ENCODE data around the gene ALG3. TPM values are rescaled to one million over a fixed set of nuclear protein-coding genes. Genes with fewer than 3 reads are reported as not detected.

The ALG3 gene
- total and polyA plus RNA-seq, 2 of the 4 experiments (the other 2 are of a cell fraction): 19.5 to 52.6 TPM

DNA sequence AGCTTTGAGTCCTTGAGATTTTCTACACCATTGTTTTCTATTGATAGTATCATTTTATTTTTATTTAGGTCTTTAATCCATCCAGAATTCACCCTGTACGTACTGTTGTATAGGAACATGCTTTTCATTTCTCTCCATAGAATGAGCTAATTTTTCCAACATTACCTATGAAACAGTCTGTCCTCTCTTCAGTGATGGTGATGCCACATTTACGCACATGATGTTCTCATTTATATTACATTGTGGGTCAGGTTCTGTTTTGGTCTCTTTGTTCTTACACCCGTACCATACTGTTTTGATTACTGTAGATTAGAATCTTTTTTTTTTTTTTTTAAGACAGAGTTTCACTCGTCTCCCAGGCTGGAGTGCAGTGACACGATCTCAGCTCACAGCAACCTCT lies 37.0 kb downstream of the ALG3 start:
- H3K14ac ChIP-seq (replicated peaks; ENCODE audit: low read depth, low read length): no peak overlapping the region
- H2BK20ac ChIP-seq (ENCODE audit: low read depth, low read length): no peak overlapping the region
- H4K5ac ChIP-seq (ENCODE audit: low read depth, low read length): no peak overlapping the region
- BruUV-seq (replicated peaks): no TSS peak
- H4K91ac ChIP-seq (ENCODE audit: insufficient read depth, low read depth, low read length): no peak overlapping the region
- no peaks in the 10 kb centered on the region for H3K36me3 ChIP-seq (ENCODE audit: control insufficient read depth, insufficient read depth, low read length)
- H3K9ac ChIP-seq (ENCODE audit: low read depth, low read length): no peak overlapping the region
- no peaks in the 10 kb centered on the region for H3K9me1 ChIP-seq (ENCODE audit: insufficient read depth, low read length)
- no peak overlapping the region for H3K4me2 ChIP-seq (ENCODE audit: low read depth, low read length)
- ChIA-PET CTCF (interaction anchor here (0.8 kb wide), 1 partner anchor 16 kb away, joined by 3 read pairs; no protein-coding TSS in a partner anchor), POLR2A (ENCODE audit: unreplicated experiment) (no interaction called here)
- WGBS, 2 experiments (ENCODE audit: extremely low coverage in 2 of 2, insufficient read length in 1 of 2): no CpG with 5 or more reads among the region's 5 CpGs
- H4K8ac ChIP-seq (ENCODE audit: low read depth in 2 of 2, low read length in 2 of 2): no peak overlapping the region
- TF ChIP-seq, protein P1, sequence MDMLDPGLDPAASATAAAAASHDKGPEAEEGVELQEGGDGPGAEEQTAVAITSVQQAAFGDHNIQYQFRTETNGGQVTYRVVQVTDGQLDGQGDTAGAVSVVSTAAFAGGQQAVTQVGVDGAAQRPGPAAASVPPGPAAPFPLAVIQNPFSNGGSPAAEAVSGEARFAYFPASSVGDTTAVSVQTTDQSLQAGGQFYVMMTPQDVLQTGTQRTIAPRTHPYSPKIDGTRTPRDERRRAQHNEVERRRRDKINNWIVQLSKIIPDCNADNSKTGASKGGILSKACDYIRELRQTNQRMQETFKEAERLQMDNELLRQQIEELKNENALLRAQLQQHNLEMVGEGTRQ (IDR thresholded peaks at IDR 0.05; ENCODE audit: low read depth, low read length): no peak
- TF ChIP-seq CHD1 (IDR thresholded peaks at IDR 0.05; ENCODE audit: low read depth, low read length): no peak
- TF ChIP-seq MAFK (IDR thresholded peaks at IDR 0.05; ENCODE audit: low read depth, low read length): no peak
- no peak for TF ChIP-seq POLR2A (IDR thresholded peaks at IDR 0.05; ENCODE audit: low read depth, low read length)
- TF ChIP-seq BHLHE40 (IDR thresholded peaks at IDR 0.05; ENCODE audit: low read depth, low read length): no peak
- no peak for TF ChIP-seq RCOR1 (IDR thresholded peaks at IDR 0.05; ENCODE audit: insufficient replicate concordance, low read length)
- no peak for TF ChIP-seq RFX5 (IDR thresholded peaks at IDR 0.05; ENCODE audit: low read depth, low read length)
- TF ChIP-seq CEBPB (IDR thresholded peaks at IDR 0.05; ENCODE audit: low read depth, low read length): no peak
- no peak overlapping the region for H2BK120ac ChIP-seq (ENCODE audit: low read depth, low read length)
- no peak overlapping the region for H3K27ac ChIP-seq (ENCODE audit: insufficient read depth, low read length)
- no peak overlapping the region for H2AK5ac ChIP-seq (ENCODE audit: low read depth, low read length)
- no peak overlapping the region for H2AFZ ChIP-seq (replicated peaks; ENCODE audit: low read length, poor library complexity)
- DNase-seq: no peak
- in situ Hi-C loops (cut with MboI; ENCODE audit: low sequenced_read_pairs): no loop called here
- dilution Hi-C loops (cut with HindIII; ENCODE audit: low sequenced_read_pairs, unreplicated experiment): no loop called here
- intact Hi-C loops (cut with micrococcal nuclease): no loop called here
- no peak overlapping the region for H3K23ac ChIP-seq (ENCODE audit: low read depth, low read length)
- no peak overlapping the region for H2AK9ac ChIP-seq (replicated peaks; ENCODE audit: low read depth, low read length, poor library complexity)
- H3K56ac ChIP-seq (ENCODE audit: extremely low read depth, insufficient read depth, low read length): no peak overlapping the region
- H3K79me1 ChIP-seq (ENCODE audit: low read depth in 1 of 2, low read length in 2 of 2): no peaks in the 10 kb centered on the region
- no peaks in the 10 kb centered on the region for H3K9me3 ChIP-seq (ENCODE audit: control insufficient read depth, insufficient read depth, low read length)
- no peak overlapping the region for H3K4ac ChIP-seq (ENCODE audit: low read depth, low read length)
- H4K20me1 ChIP-seq (ENCODE audit: insufficient read depth, low read length): no peaks in the 10 kb centered on the region
- no peaks in the 10 kb centered on the region for H3K4me1 ChIP-seq (ENCODE audit: control insufficient read depth, insufficient read depth, low read length)
- peaks cover 11% of the 10 kb centered on the region for H3K27me3 ChIP-seq (ENCODE audit: control insufficient read depth, insufficient read depth, low read length)
- H2BK5ac ChIP-seq (ENCODE audit: low read depth, low read length, poor library complexity, severe bottlenecking): no peak overlapping the region
- no peak overlapping the region for H2BK15ac ChIP-seq (ENCODE audit: low read depth, low read length)
- H3K4me3 ChIP-seq (ENCODE audit: insufficient read depth, low read depth, low read length): no peak overlapping the region
- ATAC-seq (ENCODE audit: low read depth): no peak
- no peak overlapping the region for H3K18ac ChIP-seq (ENCODE audit: low read depth, low read length)
